T1000 (cell line): ENCODE measurements around the gene PNMA8A.

Experiments
- DNase-seq: peaks from one replicate; lab custom pipeline; 2025; ENCODE audit warnings: mixed read lengths; lab: John Stamatoyannopoulos, UW

The PNMA8A gene

GRCh38 chr19:46491975-46492682 is 20.8 kb upstream of the PNMA8A start:
- no peak for DNase-seq

GRCh38 chr19:46490774-46491173 is 19.4 kb upstream of the PNMA8A start:
- no peak for DNase-seq

GRCh38 chr19:46489445-46490272 is 18.3 kb upstream of the PNMA8A start:
- no peak for DNase-seq

- DNase-seq: no peak
Measured at GRCh38 chr19:46488551-46488950, 17.2 kb upstream of the PNMA8A start.

- DNase-seq: no peak
Measured at GRCh38 chr19:46487802-46488445, 16.6 kb upstream of the PNMA8A start.

- DNase-seq: no peak
Measured at GRCh38 chr19:46487178-46487801, 15.9 kb upstream of the PNMA8A start.

- DNase-seq: no peak
Measured at GRCh38 chr19:46486358-46486757, 15.0 kb upstream of the PNMA8A start.

GRCh38 chr19:46484656-46485055 is 13.3 kb upstream of the PNMA8A start:
- no peak for DNase-seq

GRCh38 chr19:46482631-46483030 is 11.3 kb upstream of the PNMA8A start:
- no peak for DNase-seq

GRCh38 chr19:46481947-46482346 is 10.6 kb upstream of the PNMA8A start:
- DNase-seq: no peak

- no peak for DNase-seq
Measured at GRCh38 chr19:46481223-46481848, 10.0 kb upstream of the PNMA8A start.

GRCh38 chr19:46480415-46480814 is 9.1 kb upstream of the PNMA8A start:
- DNase-seq: no peak

- DNase-seq: no peak
Measured at GRCh38 chr19:46478356-46478986, 7.1 kb upstream of the PNMA8A start.

GRCh38 chr19:46475986-46476385 is 4.6 kb upstream of the PNMA8A start:
- DNase-seq: no peak

GRCh38 chr19:46474211-46474610 is 2.8 kb upstream of the PNMA8A start:
- DNase-seq: no peak

- DNase-seq: no peak
Measured at GRCh38 chr19:46472592-46472991, 1.2 kb upstream of the PNMA8A start.

- no peak for DNase-seq
Measured at GRCh38 chr19:46471811-46472543, 614 bp upstream of the PNMA8A start.

- DNase-seq: no peak
Measured at GRCh38 chr19:46470376-46470775, 987 bp downstream of the PNMA8A start.

- DNase-seq: no peak
Measured at GRCh38 chr19:46469541-46470185, 1.7 kb downstream of the PNMA8A start.

GRCh38 chr19:46466536-46467196 is 4.7 kb downstream of the PNMA8A start:
- DNase-seq: no peak
